Activated naive CD8-positive, alpha-beta T cell (primary cell): ENCODE data around the gene INPP5A.

Experiments
- H3K27ac Mint-ChIP-seq: one replicate; pipeline ENCODE4 v1.8.0; 2021; ENCODE audit warnings: mixed read lengths
- H3K27me3 Mint-ChIP-seq: one replicate; pipeline ENCODE4 v1.8.0; 2021; ENCODE audit warnings: mixed read lengths
- H3K36me3 Mint-ChIP-seq: one replicate; pipeline ENCODE4 v1.8.0; 2021; ENCODE audit warnings: mixed read lengths
- H3K4me1 Mint-ChIP-seq: one replicate; pipeline ENCODE4 v1.8.0; 2021; ENCODE audit warnings: low read depth, mixed read lengths
- H3K4me3 Mint-ChIP-seq: one replicate; pipeline ENCODE4 v1.8.0; 2021; ENCODE audit warnings: mild to moderate bottlenecking, mixed read lengths
- H3K9me3 Mint-ChIP-seq: one replicate; pipeline ENCODE4 v1.8.0; 2021; ENCODE audit warnings: low read depth, mixed read lengths

The INPP5A gene

DNA sequence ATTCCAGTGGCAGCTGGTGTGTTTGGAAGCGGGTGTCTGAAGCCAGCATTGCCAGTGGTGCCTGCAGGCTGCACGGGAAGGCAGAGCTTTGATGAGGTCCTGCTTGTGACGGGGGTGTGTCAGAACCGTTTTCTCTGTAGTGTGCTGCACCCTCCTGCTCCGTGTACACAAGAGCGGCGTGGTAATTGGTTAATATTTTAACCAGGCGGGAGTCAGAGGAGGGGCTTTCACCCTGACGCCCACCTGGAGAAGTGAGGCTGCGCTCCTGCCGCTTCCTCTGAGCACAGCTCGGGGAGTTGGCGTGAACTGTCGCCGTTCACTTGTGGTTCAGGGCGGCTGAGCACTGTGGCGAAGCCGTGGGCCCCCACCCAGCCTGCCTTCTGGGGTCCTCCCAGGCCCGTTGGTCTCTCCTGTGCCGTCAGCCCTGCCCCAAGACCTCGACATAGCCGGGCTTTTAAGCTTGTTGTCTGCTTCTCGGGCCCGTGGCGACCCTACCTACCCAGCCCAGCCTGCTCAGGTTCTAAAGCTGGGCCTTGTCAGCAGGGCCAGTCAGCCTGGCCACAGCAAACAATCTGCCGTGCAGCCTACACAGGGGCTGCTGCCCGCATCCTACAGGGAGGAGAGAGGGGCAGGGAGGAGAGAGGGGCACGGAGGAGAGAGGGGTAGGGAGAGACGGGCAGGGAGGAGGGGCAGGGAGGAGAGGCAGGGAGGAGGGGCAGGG lies 236.8 kb downstream of the INPP5A start:
- Mint-ChIP-seq H3K27ac (no peak overlapping the region), H3K36me3 (no peaks in the 10 kb centered on the region)

DNA sequence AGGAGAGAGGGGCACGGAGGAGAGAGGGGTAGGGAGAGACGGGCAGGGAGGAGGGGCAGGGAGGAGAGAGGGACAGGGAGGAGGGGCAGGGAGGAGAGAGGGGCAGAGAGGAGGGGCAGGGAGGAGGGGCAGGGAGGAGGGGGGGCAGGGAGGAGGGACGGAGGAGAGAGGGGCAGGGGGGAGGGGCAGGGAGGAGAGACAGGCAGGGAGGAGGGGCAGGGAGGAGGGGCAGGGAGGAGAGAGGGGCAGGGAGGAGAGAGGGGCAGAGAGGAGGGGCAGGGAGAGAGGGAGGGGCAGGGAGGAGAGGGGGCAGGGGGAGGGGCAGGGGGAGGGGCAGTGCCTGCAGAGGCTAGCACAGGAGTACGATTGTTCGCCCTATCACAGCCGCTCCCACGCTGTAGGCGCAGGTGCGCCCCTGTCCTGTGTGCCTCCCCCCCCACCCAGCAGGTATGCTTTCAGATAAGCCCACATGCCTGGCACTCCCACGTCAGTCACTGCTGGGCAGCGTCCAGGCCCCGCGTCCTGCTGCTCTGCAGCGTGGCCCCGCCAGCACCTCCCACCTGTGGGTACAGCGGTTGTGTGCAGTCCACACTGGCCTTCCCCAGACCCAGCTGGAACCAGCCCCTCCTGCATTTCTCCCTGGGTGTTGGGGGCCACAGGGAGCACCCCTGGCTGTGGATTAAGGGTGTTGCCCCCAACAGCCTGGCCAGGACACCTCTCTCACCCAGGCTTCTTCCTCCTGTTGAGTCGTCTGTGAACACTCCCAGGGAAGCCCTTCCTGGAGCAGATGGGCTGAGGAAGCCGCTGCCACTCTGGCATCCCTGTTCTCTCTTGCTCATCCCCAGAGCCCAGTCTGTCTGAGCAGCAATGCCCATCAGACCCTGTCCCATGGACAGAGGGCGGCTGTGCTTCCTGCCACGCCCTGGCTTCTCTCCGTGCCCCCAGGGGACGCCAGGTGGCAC lies 237.6 kb downstream of the INPP5A start:
- Mint-ChIP-seq H3K27me3 (no peaks in the 10 kb centered on the region), H3K4me3 (no peak overlapping the region), H3K27ac (no peak overlapping the region), H3K9me3 (no peaks in the 10 kb centered on the region), H3K36me3 (peaks cover 4% of the 10 kb centered on the region), H3K4me1 (no peaks in the 10 kb centered on the region)

More for the DNA sequence above, 236.8 kb downstream of the INPP5A start:
- H3K27me3 Mint-ChIP-seq = no peaks in the 10 kb centered on the region
- H3K9me3 Mint-ChIP-seq = no peaks in the 10 kb centered on the region
- H3K4me3 Mint-ChIP-seq = no peak overlapping the region
- no peaks in the 10 kb centered on the region for H3K4me1 Mint-ChIP-seq

DNA sequence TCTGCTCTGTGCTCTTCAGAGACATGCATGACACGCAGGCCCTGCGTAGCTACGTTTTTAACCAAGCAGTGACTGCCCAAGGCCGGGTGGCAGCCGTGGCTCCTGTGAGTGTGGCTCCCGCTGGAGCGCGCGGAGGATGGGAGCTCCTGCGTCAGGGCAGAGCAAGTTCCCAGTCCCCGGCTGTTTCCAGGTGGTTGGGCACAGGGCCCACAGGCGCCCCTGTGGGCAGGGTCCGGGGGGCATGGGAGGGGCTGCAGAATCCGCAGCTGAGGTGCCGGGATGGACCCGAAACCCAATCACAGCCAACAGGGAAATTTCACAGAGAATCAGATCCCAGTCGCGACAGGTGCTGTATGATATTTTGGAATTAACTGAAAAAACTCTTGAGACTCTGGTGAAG lies 238.6 kb downstream of the INPP5A start:
- Mint-ChIP-seq H3K4me3 (no peak overlapping the region), H3K9me3 (no peaks in the 10 kb centered on the region), H3K36me3 (peaks cover 6% of the 10 kb centered on the region), H3K4me1 (no peaks in the 10 kb centered on the region), H3K27me3 (no peaks in the 10 kb centered on the region), H3K27ac (no peak overlapping the region)

- no peaks in the 10 kb centered on the region for H3K9me3 Mint-ChIP-seq
- no peaks in the 10 kb centered on the region for H3K4me1 Mint-ChIP-seq
- peaks cover 9% of the 10 kb centered on the region for H3K36me3 Mint-ChIP-seq
- no peak overlapping the region for H3K4me3 Mint-ChIP-seq
- H3K27ac Mint-ChIP-seq = no peak overlapping the region
- no peaks in the 10 kb centered on the region for H3K27me3 Mint-ChIP-seq
Observed at GRCh38 chr10:132776821-132777220, 239.2 kb downstream of the INPP5A start.

DNA sequence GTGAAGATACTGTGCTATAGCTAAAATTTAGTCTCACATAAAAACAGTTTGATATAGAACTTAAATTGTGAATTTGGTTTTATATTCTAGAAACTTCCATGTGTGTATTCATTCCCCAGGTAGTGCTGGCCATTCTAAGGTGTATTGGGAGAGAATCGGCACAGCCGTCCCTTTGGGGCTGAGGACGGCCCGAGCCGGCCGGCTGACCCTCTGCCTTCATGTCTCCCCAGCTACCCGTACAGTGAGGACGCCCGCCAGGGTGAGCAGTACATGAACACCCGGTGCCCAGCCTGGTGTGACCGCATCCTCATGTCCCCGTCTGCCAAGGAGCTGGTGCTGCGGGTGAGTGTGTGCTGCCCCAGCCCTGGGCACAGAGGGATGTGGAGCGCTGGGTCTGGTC lies 239.9 kb downstream of the INPP5A start:
- Mint-ChIP-seq H3K27ac (no peak overlapping the region), H3K4me3 (no peak overlapping the region), H3K4me1 (no peaks in the 10 kb centered on the region), H3K36me3 (peaks cover 11% of the 10 kb centered on the region), H3K27me3 (no peaks in the 10 kb centered on the region), H3K9me3 (no peaks in the 10 kb centered on the region)

GRCh38 chr10:132779549-132780294 lies 242.1 kb downstream of the INPP5A start:
- Mint-ChIP-seq H3K36me3 (peaks cover 21% of the 10 kb centered on the region), H3K27ac (no peak overlapping the region), H3K4me1 (peaks cover 3% of the 10 kb centered on the region), H3K27me3 (peaks cover 2% of the 10 kb centered on the region), H3K4me3 (no peak overlapping the region), H3K9me3 (no peaks in the 10 kb centered on the region)

DNA sequence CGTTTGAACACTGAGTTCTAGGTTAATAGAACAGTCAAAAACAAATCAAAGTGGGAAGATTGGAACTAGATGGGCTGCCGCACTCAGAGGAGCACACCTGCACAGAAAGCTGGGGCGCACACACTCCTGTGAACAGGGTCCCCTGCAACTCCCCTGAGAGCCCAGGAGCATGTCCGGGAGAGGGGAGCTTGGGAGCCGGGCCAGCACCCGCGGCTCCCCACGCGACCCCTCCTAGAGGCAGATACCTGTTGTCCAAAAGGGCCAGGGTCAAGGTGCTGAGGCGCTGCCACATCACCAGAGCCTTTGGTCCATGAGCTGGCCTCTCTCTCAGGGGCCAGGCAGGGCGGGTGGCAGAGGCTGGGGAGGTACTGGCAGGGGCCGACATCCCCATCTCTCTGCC lies 242.8 kb downstream of the INPP5A start:
- Mint-ChIP-seq H3K36me3 (peaks cover 21% of the 10 kb centered on the region), H3K4me3 (no peak overlapping the region), H3K27ac (no peak overlapping the region), H3K9me3 (no peaks in the 10 kb centered on the region), H3K27me3 (peaks cover 2% of the 10 kb centered on the region), H3K4me1 (peaks cover 3% of the 10 kb centered on the region)

GRCh38 chr10:132781556-132781955 lies 244.0 kb downstream of the INPP5A start:
- Mint-ChIP-seq H3K4me1 (peaks cover 5% of the 10 kb centered on the region), H3K36me3 (peaks cover 21% of the 10 kb centered on the region), H3K9me3 (no peaks in the 10 kb centered on the region), H3K27ac (no peak overlapping the region), H3K27me3 (peaks cover 2% of the 10 kb centered on the region), H3K4me3 (no peak overlapping the region)

- Mint-ChIP-seq H3K27ac (no peak overlapping the region), H3K9me3 (no peaks in the 10 kb centered on the region), H3K4me3 (no peak overlapping the region), H3K36me3 (peaks cover 21% of the 10 kb centered on the region), H3K4me1 (peaks cover 5% of the 10 kb centered on the region), H3K27me3 (peaks cover 2% of the 10 kb centered on the region)
Observed at GRCh38 chr10:132783165-132783939, 245.8 kb downstream of the INPP5A start.

DNA sequence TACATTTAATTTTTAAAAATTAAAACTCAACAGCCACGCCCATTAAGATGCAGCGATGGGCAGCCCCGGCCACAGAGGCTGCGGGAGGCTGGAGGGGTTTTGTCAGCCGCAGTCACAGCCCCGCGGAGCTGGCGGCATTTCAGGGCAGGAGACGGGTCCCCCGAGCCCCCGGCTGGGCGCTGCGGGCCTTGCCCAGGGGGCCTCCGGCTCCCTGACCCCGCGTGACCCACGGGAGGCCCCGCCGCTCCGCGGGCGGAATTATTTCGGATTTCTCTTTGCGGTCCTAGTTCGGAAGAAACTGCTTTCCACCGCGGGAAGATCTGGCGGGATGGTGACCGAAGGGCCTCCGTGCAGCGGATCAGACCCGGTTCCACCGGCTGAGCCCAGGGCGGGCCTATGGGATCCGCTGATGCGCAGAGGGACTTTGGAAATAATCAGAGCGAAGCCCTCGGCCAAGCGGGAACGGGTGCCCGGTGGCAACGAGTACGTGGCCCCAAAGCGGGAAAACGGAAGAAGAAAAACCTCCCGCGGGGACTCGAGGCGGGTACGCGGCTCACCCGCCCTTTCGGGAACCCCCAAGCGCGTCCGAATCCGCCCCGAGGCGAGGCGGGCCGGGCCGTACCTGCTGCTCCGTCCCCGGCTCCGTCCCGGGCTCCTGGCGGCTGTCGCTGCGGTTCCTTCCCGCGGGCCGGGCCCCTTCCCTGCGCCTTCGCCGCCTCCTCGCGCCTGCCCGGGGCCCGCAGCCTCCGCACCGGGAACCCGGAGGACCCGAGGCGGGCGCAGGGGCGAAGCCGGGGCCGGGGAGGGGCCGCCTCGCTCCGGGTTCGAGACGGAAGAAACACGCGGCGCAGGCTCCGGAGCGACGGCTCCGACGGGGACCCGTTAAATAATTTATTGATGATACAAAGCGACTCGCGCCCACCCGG lies 246.6 kb downstream of the INPP5A start:
- Mint-ChIP-seq H3K4me3 (no peak overlapping the region), H3K9me3 (no peaks in the 10 kb centered on the region), H3K36me3 (peaks cover 21% of the 10 kb centered on the region), H3K27me3 (peaks cover 2% of the 10 kb centered on the region), H3K27ac (no peak overlapping the region), H3K4me1 (peaks cover 5% of the 10 kb centered on the region)

- peaks cover 5% of the 10 kb centered on the region for H3K4me1 Mint-ChIP-seq
- H3K27me3 Mint-ChIP-seq = peaks cover 4% of the 10 kb centered on the region
- H3K36me3 Mint-ChIP-seq = peaks cover 18% of the 10 kb centered on the region
- H3K4me3 Mint-ChIP-seq = no peak overlapping the region
- no peak overlapping the region for H3K27ac Mint-ChIP-seq
- no peaks in the 10 kb centered on the region for H3K9me3 Mint-ChIP-seq
Observed at GRCh38 chr10:132784866-132785722, 247.5 kb downstream of the INPP5A start.

- H3K36me3 Mint-ChIP-seq = peaks cover 17% of the 10 kb centered on the region
Observed at GRCh38 chr10:132785723-132786475, 248.3 kb downstream of the INPP5A start, which contains the start of gene NKX6-2. Gene NKX6-2 (minus strand): TSS chr10:132786147. CDS start chr10:132785948, 199 bp downstream.

More at GRCh38 chr10:132785723-132786475, 248.3 kb downstream of the INPP5A start, which contains the start of gene NKX6-2:
- Mint-ChIP-seq H3K27ac (no peak within 1 kb of the TSS), H3K9me3 (no peaks in the 10 kb centered on the region), H3K4me1 (peaks cover 5% of the 10 kb centered on the region), H3K4me3 (no peak within 1 kb of the TSS), H3K27me3 (peaks cover 4% of the 10 kb centered on the region)
